Activated T-cell treated with anti-CD3 and anti-CD28 coated beads, Interleukin-2, amount 50 U/mL, for 4 hours (primary cell): ENCODE measurements around the gene CLASP1. TPM values are rescaled to one million over a fixed set of nuclear protein-coding genes. Genes with fewer than 3 reads are reported as not detected.
"Not testable (repeated sequence)": the region's sequence is repeated elsewhere in the genome, so short reads cannot be mapped to it uniquely, and the experiment has no call there.

Source experiments
- ATAC-seq, 2 donors: fragments of 200-7000 bp; cut with Tn5 transposase; one replicate each; pipeline ENCODE4 v1.10.0; 2021
- DNase-seq: peaks from one replicate; pipeline ENCODE4 v3.0.0-alpha.2; 2020
- H3K27me3 Mint-ChIP-seq: one replicate; pipeline ENCODE4 v1.8.0; 2021; ENCODE audit warnings: low read depth, mixed read lengths
- H3K36me3 Mint-ChIP-seq: one replicate; pipeline ENCODE4 v1.8.0; 2022; ENCODE audit warnings: mixed read lengths; ENCODE audit not compliant: insufficient read depth
- H3K4me1 Mint-ChIP-seq: one replicate; pipeline ENCODE4 v1.8.0; 2021; ENCODE audit warnings: low read depth, mixed read lengths
- H3K4me3 Mint-ChIP-seq: one replicate; pipeline ENCODE4 v1.8.0; 2021; ENCODE audit warnings: mild to moderate bottlenecking, moderate library complexity, mixed read lengths
- H3K9me3 Mint-ChIP-seq: one replicate; pipeline ENCODE4 v1.8.0; 2021; ENCODE audit warnings: mixed read lengths
- total RNA-seq, 3 donors: library from RNA; stranded (reverse); gene quantifications; one replicate each; pipeline ENCODE4 v1.2.1, GENCODE V29; 2021

The CLASP1 gene
- 10 to 100 TPM; 48.3 to 68.2 (median 63.2) TPM for total RNA-seq

GRCh38 chr2:121649149-121649595 lies at the start of gene CLASP1:
TSS of gene CLASP1 (minus strand) at chr2:121649462. CDS start at chr2:121605895, 43,567 bp downstream.
- H3K4me1 Mint-ChIP-seq = peaks cover 66% of the 10 kb centered on the region
- H3K9me3 Mint-ChIP-seq = no peaks in the 10 kb centered on the region
- ATAC-seq (peak; percentile 23 to 25), DNase-seq (no peak)
- peak within 1 kb of the TSS; percentile 97 for H3K4me3 Mint-ChIP-seq
- no peaks in the 10 kb centered on the region for H3K27me3 Mint-ChIP-seq
- H3K36me3 Mint-ChIP-seq = peaks cover 11% of the 10 kb centered on the region

- H3K9me3 Mint-ChIP-seq = no peaks in the 10 kb centered on the region
- no peaks in the 10 kb centered on the region for H3K36me3 Mint-ChIP-seq
- H3K27me3 Mint-ChIP-seq = no peaks in the 10 kb centered on the region
- no peak for ATAC-seq
- peaks cover 42% of the 10 kb centered on the region for H3K4me1 Mint-ChIP-seq
- no peak for DNase-seq
- H3K4me3 Mint-ChIP-seq = peak overlapping the region; percentile 26
Measured at GRCh38 chr2:121698318-121698930, 49.2 kb upstream of the CLASP1 start.

GRCh38 chr2:121697108-121697631 lies 47.9 kb upstream of the CLASP1 start:
- Mint-ChIP-seq H3K4me1 (peaks cover 42% of the 10 kb centered on the region), H3K9me3 (no peaks in the 10 kb centered on the region), H3K4me3 (no peak overlapping the region), H3K27me3 (no peaks in the 10 kb centered on the region), H3K36me3 (no peaks in the 10 kb centered on the region)
- ATAC-seq (no peak), DNase-seq (no peak)

GRCh38 chr2:121696410-121696930 lies 47.2 kb upstream of the CLASP1 start:
- Mint-ChIP-seq H3K4me3 (no peak overlapping the region), H3K4me1 (peaks cover 36% of the 10 kb centered on the region), H3K9me3 (no peaks in the 10 kb centered on the region), H3K36me3 (no peaks in the 10 kb centered on the region), H3K27me3 (no peaks in the 10 kb centered on the region)
- no peak for DNase-seq
- no peak for ATAC-seq

- H3K27me3 Mint-ChIP-seq = no peaks in the 10 kb centered on the region
- peaks cover 23% of the 10 kb centered on the region for H3K4me1 Mint-ChIP-seq
- DNase-seq = no peak
- H3K9me3 Mint-ChIP-seq = no peaks in the 10 kb centered on the region
- no peak for ATAC-seq
- H3K4me3 Mint-ChIP-seq = no peak overlapping the region
- no peaks in the 10 kb centered on the region for H3K36me3 Mint-ChIP-seq
Measured at GRCh38 chr2:121695171-121695451, 45.8 kb upstream of the CLASP1 start.

- Mint-ChIP-seq H3K9me3 (no peaks in the 10 kb centered on the region), H3K4me1 (peaks cover 17% of the 10 kb centered on the region), H3K36me3 (no peaks in the 10 kb centered on the region), H3K27me3 (no peaks in the 10 kb centered on the region), H3K4me3 (no peak overlapping the region)
- no peak for ATAC-seq
- DNase-seq = no peak
Measured at GRCh38 chr2:121694398-121695170, 45.3 kb upstream of the CLASP1 start.

GRCh38 chr2:121690572-121690971 lies 41.3 kb upstream of the CLASP1 start:
- not testable (repeated sequence) for H3K9me3 Mint-ChIP-seq, ATAC-seq, H3K4me3 Mint-ChIP-seq, H3K27me3 Mint-ChIP-seq, H3K4me1 Mint-ChIP-seq, DNase-seq, H3K36me3 Mint-ChIP-seq

GRCh38 chr2:121690095-121690494 lies 40.8 kb upstream of the CLASP1 start:
- DNase-seq (no peak), ATAC-seq (no peak)
- H3K4me3 Mint-ChIP-seq = no peak overlapping the region
- H3K4me1 Mint-ChIP-seq = no peaks in the 10 kb centered on the region
- H3K27me3 Mint-ChIP-seq = no peaks in the 10 kb centered on the region
- no peaks in the 10 kb centered on the region for H3K36me3 Mint-ChIP-seq
- no peaks in the 10 kb centered on the region for H3K9me3 Mint-ChIP-seq

- Mint-ChIP-seq H3K27me3 (no peaks in the 10 kb centered on the region), H3K9me3 (peaks cover under 1% of the 10 kb centered on the region)
Measured at GRCh38 chr2:121689356-121689755, 40.1 kb upstream of the CLASP1 start.

GRCh38 chr2:121688820-121689219 lies 39.6 kb upstream of the CLASP1 start:
- no peak overlapping the region for H3K4me3 Mint-ChIP-seq
- ATAC-seq (no peak), DNase-seq (no peak)
- H3K27me3 Mint-ChIP-seq = no peaks in the 10 kb centered on the region
- H3K4me1 Mint-ChIP-seq = no peaks in the 10 kb centered on the region
- peaks cover 2% of the 10 kb centered on the region for H3K36me3 Mint-ChIP-seq
- H3K9me3 Mint-ChIP-seq = peaks cover 6% of the 10 kb centered on the region

More at GRCh38 chr2:121689356-121689755, 40.1 kb upstream of the CLASP1 start:
- Mint-ChIP-seq H3K36me3 (peaks cover under 1% of the 10 kb centered on the region), H3K4me1 (no peaks in the 10 kb centered on the region), H3K4me3 (no peak overlapping the region)
- ATAC-seq = no peak
- no peak for DNase-seq

GRCh38 chr2:121686902-121687301 lies 37.6 kb upstream of the CLASP1 start:
- peaks cover 18% of the 10 kb centered on the region for H3K9me3 Mint-ChIP-seq
- no peak overlapping the region for H3K4me3 Mint-ChIP-seq
- H3K27me3 Mint-ChIP-seq = no peaks in the 10 kb centered on the region
- H3K36me3 Mint-ChIP-seq = peaks cover 2% of the 10 kb centered on the region
- DNase-seq (no peak), ATAC-seq (no peak)
- H3K4me1 Mint-ChIP-seq = no peaks in the 10 kb centered on the region

GRCh38 chr2:121686218-121686617 lies 37.0 kb upstream of the CLASP1 start:
- H3K27me3 Mint-ChIP-seq = no peaks in the 10 kb centered on the region
- H3K4me1 Mint-ChIP-seq = no peaks in the 10 kb centered on the region
- H3K36me3 Mint-ChIP-seq = peaks cover 2% of the 10 kb centered on the region
- ATAC-seq = no peak
- peaks cover 24% of the 10 kb centered on the region for H3K9me3 Mint-ChIP-seq
- no peak overlapping the region for H3K4me3 Mint-ChIP-seq
- DNase-seq = no peak

- Mint-ChIP-seq H3K36me3 (peaks cover 2% of the 10 kb centered on the region), H3K4me3 (no peak overlapping the region), H3K9me3 (peaks cover 34% of the 10 kb centered on the region), H3K4me1 (no peaks in the 10 kb centered on the region), H3K27me3 (no peaks in the 10 kb centered on the region)
- ATAC-seq (no peak), DNase-seq (no peak)
Measured at GRCh38 chr2:121682396-121683298, 33.4 kb upstream of the CLASP1 start.

GRCh38 chr2:121677855-121678254 lies 28.6 kb upstream of the CLASP1 start:
- Mint-ChIP-seq H3K4me3 (no peak overlapping the region), H3K36me3 (no peaks in the 10 kb centered on the region), H3K4me1 (no peaks in the 10 kb centered on the region), H3K9me3 (peaks cover 47% of the 10 kb centered on the region), H3K27me3 (no peaks in the 10 kb centered on the region)
- no peak for DNase-seq
- no peak for ATAC-seq
